ENCODE data around the gene CDHR2. TPM values are rescaled to one million over a fixed set of nuclear protein-coding genes. Genes with fewer than 3 reads are reported as not detected.
A peak's percentile ranks its signal among the peaks of the same experiment; 100 is the strongest.

Gene CDHR2
- total RNA-seq, 4 donors from 2014 or later: under 0.01 to 0.35 (median 0.09) TPM; not detected in 1

DNA sequence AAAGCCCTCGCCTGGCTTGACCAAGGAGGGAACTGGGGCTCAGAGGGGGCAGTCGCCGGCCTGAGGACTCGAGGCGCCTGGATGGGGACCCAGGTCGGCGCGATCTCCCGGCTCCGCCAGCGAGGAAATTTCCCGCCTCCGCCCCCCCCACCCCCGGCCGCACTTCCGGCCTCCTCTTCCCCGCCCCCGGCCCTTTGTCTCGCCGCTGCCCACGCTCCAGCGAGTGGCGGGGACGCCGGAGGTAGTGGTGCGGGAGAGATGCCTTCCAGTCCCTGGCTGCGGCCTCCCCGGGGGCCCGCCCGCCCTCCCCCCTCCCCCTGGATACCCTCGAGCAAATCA lies 61.3 kb downstream of the CDHR2 start:
- Histone ChIP-seq H3K36me3 (no peaks in the 10 kb centered on the region), H3K4me1 (peaks cover 0 to 9% of the 10 kb centered on the region in 2 donors), H3K4me3 (peak overlapping the region; percentile 25 to 31), H3K27ac (no peak overlapping the region), H3K9me3 (no peaks in the 10 kb centered on the region), H3K27me3 (peaks cover 0 to 8% of the 10 kb centered on the region in 2 donors)
- no peak for DNase-seq
- intact Hi-C loops (cut with DNase I; ENCODE audit: low total_unique reads): no loop called here
- TF ChIP-seq, protein P1, sequence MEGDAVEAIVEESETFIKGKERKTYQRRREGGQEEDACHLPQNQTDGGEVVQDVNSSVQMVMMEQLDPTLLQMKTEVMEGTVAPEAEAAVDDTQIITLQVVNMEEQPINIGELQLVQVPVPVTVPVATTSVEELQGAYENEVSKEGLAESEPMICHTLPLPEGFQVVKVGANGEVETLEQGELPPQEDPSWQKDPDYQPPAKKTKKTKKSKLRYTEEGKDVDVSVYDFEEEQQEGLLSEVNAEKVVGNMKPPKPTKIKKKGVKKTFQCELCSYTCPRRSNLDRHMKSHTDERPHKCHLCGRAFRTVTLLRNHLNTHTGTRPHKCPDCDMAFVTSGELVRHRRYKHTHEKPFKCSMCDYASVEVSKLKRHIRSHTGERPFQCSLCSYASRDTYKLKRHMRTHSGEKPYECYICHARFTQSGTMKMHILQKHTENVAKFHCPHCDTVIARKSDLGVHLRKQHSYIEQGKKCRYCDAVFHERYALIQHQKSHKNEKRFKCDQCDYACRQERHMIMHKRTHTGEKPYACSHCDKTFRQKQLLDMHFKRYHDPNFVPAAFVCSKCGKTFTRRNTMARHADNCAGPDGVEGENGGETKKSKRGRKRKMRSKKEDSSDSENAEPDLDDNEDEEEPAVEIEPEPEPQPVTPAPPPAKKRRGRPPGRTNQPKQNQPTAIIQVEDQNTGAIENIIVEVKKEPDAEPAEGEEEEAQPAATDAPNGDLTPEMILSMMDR (IDR thresholded peaks at IDR 0.05): no peak
- TF ChIP-seq POLR2A (IDR thresholded peaks at IDR 0.05): no peak

DNA sequence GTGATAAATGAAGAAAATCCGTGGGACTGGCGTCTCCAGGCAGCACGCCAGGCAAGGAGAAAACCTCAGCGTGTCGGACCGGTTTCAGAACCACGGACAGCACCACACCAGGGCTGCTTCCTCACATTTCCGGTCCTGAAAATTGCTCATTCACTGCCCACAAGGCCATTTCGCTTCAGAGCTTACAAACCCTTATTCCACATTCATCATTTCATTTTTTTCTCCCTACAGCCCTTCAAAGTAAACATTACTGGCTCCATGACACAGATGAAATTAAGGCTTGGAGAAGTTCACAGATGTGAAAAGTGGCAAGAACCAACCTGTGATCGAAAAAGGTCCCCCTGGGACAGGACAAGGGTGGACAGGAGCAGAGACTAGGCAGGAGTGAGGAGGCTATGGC lies 62.3 kb downstream of the CDHR2 start:
- H3K27me3 ChIP-seq: peaks cover 0 to 8% of the 10 kb centered on the region in 2 donors
- intact Hi-C loops (cut with DNase I; ENCODE audit: low total_unique reads): no loop called here
- H3K9me3 ChIP-seq: no peaks in the 10 kb centered on the region
- no peaks in the 10 kb centered on the region for H3K36me3 ChIP-seq
- TF ChIP-seq POLR2A (IDR thresholded peaks at IDR 0.05): no peak
- TF ChIP-seq, protein P1 (IDR thresholded peaks at IDR 0.05): no peak
- H3K4me3 ChIP-seq: no peak overlapping the region
- peaks cover 0 to 9% of the 10 kb centered on the region in 2 donors for H3K4me1 ChIP-seq
- no peak overlapping the region for H3K27ac ChIP-seq
- peak; percentile 34 to 55 for DNase-seq

DNA sequence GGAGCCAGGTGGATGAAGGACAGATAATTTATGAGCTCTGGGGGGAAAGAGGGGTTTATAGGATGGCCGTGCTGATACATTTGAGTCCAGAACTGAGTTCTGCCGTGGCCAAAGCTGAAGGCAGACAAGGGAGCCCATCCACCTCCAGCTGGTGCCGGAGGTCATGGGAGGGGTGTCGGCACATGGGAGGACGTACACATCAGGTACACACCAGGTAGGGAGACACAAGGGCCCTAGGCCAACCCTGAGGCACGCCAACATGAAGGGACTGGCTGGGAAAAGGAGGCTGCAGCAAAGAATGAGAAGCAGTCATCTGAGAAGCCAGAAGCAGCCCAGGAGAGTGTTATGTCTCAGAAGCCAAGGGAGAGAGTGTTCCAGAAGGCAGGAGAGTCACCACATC lies 62.9 kb downstream of the CDHR2 start:
- H3K27ac ChIP-seq: no peak overlapping the region
- H3K9me3 ChIP-seq: no peaks in the 10 kb centered on the region
- DNase-seq: no peak
- TF ChIP-seq POLR2A (IDR thresholded peaks at IDR 0.05): no peak
- TF ChIP-seq, protein P1 (IDR thresholded peaks at IDR 0.05): no peak
- H3K36me3 ChIP-seq: no peaks in the 10 kb centered on the region
- H3K4me3 ChIP-seq: no peak overlapping the region
- peaks cover 0 to 8% of the 10 kb centered on the region in 2 donors for H3K27me3 ChIP-seq
- H3K4me1 ChIP-seq: peaks cover 0 to 9% of the 10 kb centered on the region in 2 donors
- intact Hi-C loops (cut with DNase I; ENCODE audit: low total_unique reads): no loop called here

DNA sequence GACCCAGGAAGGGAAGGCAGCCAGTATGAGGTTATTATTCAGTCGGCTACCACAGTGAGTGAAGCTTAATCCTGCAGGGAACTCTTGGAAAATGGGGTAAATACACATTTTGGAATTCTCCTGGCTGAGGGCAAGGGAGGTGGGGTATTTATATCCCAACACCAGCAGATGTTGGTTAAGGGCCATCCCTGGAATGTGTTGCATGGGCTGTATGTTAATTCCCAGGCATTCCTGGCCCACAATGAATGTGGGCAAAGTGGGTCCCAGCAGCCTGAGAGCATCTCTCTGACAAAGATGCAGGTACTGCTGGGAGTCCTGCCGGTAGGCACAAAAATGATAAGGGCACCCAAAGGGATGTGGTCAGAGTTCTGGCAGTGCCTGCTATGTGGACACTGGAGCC lies 63.7 kb downstream of the CDHR2 start:
- Histone ChIP-seq H3K36me3 (no peaks in the 10 kb centered on the region), H3K27ac (no peak overlapping the region), H3K9me3 (no peaks in the 10 kb centered on the region), H3K4me3 (no peak overlapping the region), H3K4me1 (peaks cover 0 to 9% of the 10 kb centered on the region in 2 donors), H3K27me3 (peaks cover 0 to 8% of the 10 kb centered on the region in 2 donors)
- TF ChIP-seq, protein P1 (IDR thresholded peaks at IDR 0.05): no peak
- no peak for TF ChIP-seq POLR2A (IDR thresholded peaks at IDR 0.05)
- no peak for DNase-seq
- intact Hi-C loops (cut with DNase I; ENCODE audit: low total_unique reads): no loop called here

DNA sequence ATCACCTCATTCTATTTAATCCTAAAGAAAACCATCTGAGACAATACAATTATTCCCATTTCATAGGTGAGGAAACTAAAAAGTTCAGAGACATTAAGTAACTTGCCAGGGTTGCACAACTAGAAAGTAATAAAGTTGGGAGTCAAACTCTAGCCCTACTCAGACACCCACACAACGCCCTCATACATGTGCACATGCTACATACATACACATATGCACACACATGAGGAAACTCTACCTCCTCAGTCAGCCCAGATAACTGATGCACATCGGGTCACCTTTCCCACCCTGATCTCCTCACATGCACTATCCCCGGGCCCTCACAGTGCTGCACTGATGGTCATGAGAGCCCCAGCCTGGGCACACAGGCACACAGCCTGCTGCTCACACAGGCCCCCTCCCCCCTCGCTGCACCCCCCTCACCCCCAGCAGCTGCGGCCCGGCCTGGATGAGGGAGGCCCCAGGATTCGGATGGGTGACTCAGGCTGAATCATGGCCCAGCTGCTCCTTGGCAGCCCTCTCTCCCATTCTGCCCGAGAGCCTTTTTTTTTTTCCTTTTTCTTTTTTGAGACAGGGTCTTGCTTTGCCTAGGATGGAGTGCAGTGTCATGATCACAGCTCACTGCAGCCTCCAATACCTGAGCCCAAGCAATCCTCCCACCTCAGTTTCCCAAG lies 65.8 kb downstream of the CDHR2 start:
- TF ChIP-seq, protein P1 (IDR thresholded peaks at IDR 0.05): no peak
- TF ChIP-seq POLR2A (IDR thresholded peaks at IDR 0.05): no peak
- peaks cover 16 to 19% of the 10 kb centered on the region in 2 donors for H3K27me3 ChIP-seq

More for the DNA sequence above, 65.8 kb downstream of the CDHR2 start:
- Histone ChIP-seq H3K27ac (no peak overlapping the region), H3K9me3 (no peaks in the 10 kb centered on the region), H3K4me3 (no peak overlapping the region), H3K36me3 (no peaks in the 10 kb centered on the region), H3K4me1 (peaks cover 0 to 16% of the 10 kb centered on the region in 2 donors)
- DNase-seq: no peak
- intact Hi-C loops (cut with DNase I; ENCODE audit: low total_unique reads): no loop called here

Measured in uterus (tissue), 4 donors.